GM21717 (cell line): ENCODE measurements around the gene TMSB15B.
"Not testable (repeated sequence)": the region's sequence is repeated elsewhere in the genome, so short reads cannot be mapped to it uniquely, and the experiment has no call there.

Experiments used
- ATAC-seq: cut with Tn5 transposase; IDR thresholded peaks from one replicate; pipeline ENCODE4 v1.9.1; 2021; ENCODE audit warnings: mild to moderate bottlenecking, moderate library complexity; ENCODE audit not compliant: unreplicated experiment

TMSB15B gene

DNA sequence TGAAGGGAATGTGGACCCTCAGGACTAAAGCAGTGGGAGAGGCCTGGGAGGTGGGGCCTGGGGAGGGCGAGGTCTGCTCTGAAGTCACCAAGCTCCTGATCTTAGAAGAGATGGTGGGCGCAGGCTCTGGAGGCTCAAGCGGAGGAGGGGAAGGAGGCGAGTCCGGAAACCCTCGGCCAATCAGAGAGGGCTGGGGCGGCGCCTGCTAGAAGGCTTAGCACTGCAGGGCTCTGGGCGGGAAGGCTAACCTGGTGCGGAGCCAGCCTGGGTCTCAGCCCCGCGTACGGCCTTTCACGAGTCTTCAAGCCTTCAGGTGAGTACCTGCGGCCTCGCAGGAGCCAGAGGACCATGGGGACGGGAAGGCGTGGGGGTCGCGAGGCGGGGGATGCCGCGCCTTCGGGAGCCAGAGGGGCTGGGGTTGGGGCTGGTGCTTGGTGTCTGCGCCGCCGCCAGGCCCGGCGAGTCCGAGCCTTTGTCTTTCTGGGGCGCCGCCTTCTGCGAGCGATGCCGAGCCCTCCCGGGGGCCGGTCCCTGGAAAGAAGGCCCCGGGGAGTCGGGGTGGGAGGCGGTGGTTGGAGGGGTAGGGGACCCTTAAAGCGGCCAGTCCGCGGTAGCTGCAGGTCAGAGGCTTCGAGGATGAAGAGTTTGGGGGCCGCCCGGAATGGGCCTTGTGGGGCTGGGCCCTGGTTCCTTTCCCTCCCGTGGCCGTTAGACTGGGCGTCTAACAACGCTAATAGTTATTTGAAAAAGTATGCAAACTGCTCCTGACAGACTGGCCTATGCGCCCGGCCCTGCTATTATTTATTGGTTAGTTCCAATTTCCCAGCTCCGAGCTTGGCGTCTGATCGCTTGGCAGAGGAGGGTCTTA lies at the start of gene TMSB15B:
Gene TMSB15B, plus strand, starts transcription at position 217 of the 868 bp plus-strand sequence.
- ATAC-seq, result peak; percentile 99

DNA sequence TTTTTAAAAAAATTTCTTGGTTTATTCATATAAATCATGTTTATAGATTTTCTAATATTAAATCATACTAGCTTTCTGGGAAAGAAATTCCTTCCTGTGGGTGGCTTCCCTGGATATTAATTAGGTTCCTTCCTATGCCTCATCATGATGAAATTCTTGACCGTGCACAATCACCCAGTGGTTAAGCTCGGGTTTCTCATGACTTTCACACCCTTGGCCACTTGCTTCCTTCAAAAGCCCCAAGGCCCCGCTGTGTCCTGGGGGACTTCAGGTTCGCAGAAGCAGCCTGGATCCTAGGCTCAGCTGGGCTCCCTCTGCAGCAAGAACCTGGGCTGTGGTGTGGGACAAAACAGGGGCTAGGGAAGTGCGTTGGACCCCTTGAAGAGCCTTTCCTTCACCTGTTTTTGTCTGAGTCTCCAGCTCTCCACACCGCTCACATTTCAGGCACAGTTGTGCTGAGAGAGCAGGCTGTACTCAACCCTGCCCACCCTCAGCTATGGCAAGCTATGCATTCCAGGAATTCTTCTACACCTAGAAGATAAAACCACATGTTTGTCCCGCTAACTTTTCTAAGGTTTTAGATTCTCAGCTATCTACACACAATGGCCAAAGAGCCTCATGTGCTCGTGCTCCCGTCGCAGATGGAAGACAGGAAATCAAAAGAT lies 48.9 kb upstream of the TMSB15B start:
- no peak for ATAC-seq

DNA sequence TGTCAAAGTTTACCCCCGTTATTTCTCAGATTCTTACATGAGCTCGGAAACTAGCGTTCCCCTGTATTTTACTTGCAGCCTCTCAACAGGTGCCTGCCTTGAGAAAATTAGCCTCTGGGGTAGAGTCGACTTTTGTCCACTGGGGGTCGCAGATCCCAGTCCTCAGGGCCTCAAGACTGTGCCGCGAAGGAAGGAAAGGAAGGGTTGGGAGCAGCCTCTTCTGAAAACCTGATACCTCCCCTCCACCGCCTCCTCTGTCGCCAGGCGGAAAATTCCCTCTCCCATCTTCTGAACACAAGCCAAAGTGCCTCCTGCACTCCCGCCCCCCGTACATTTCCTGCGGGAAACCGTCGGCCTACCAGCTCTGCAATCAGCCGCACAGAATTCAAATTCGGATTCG lies 44.4 kb upstream of the TMSB15B start:
- ATAC-seq, result peak; percentile 42

DNA sequence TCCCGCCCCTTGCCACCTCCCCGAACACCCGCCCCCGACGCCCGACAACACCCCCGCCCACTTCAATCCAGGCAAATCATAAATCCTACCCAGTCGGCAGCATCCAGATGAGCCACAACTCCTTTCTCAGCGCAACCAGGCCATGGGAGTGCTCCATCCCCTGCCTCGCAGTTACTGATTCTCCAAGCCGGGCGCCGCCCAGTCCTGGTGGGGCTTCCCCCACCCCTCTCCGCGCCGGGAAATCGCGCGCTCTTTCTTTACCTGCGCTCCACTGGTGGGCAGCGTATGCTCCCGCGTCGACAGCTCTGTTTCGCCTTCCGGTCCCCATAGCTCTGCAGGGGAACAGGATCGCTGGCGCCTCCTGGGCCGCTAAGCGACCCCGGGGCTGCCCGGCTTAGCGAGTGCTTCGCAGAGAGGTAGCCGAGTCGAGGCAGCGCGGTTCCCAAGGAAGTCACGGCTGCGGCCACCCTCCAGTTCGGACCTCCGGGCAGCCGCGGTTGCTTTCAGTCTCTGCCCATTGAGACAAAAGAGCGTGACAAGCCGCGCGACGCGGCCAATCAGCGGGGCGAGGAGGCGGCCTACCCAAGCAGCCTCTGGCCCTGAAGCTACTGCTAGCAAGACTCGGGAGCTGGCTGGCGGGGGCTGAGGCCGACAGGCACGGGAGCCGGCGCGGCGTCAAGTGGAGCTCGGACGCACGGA lies 43.7 kb upstream of the TMSB15B start:
- ATAC-seq, result peak; percentile 74

DNA sequence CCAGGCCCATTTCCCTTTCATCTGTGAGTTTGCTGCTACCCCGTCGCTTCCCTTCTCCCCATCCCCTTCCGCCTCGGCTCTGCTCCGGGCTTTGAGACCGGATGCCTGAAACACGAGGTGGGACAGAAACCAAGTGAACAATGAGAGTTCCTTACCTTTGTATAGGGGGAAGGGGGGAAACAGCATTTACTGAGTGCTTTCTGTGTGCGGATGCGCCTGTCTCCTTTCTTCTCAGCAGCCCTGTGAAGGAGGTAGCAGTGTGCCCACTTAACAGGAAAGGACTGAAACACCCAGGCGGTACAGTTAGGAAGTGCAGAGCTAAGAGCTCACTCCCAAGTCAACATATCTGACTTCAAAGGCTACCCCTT lies 43.2 kb upstream of the TMSB15B start:
- peak; percentile 42 for ATAC-seq

DNA sequence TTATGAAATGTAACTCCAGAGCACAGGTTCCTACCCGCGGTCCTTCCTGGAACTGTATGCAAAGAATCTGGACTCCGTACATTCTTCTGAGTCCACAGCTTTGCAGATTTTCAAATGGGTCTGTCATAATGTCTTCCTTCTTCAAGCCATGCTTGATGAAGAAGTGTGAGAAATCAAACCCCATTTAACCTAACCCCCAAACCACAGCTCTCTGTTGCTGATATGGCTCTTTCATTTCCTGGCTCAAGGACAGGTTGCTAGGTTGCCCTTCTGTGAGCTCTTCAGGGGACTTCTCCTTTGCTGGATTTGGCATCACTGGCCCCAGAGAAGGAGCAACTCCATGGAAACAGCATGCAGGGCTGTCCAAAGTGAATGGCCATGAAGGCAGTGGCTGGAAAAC lies 41.9 kb upstream of the TMSB15B start:
- ATAC-seq, result peak; percentile 44

DNA sequence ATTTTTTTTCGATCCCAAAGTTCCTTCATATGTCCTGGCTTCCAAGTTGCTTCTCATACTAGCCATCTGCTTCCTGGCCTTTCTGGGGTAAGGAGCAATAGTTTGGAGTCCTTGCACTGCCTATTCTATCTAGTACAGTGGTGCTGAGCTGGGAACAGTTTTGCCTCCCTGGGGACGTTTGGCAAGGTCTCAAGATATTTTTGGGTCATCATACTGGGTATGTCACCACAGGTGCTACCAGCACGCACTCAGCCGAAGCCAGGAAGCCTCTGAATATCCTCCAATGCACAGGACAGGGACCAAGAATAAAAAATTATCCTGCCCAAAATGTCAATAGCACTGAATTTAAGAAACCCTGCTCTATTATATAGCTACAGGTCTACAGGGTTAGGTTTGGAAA lies 35.4 kb upstream of the TMSB15B start:
- no peak for ATAC-seq

DNA sequence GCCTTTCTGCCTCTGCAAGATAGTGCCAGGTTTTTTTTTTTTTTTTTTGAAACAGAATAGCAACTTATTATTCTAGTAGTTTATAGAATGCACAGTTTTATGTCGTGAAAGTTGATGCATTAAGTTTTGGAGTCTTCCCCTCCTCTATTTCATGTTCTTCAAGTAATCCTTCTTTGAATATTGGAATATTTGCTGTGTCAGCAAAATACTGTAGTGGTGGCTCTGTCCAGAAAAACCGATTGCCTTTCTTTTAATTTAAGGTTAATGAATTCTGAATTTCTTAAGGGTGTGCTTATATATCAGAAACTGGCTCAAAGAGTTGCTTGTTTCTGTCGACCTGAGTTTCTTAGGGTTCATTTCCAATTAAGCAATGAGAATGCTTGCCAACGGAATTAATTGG lies 34.8 kb upstream of the TMSB15B start:
- no peak for ATAC-seq

DNA sequence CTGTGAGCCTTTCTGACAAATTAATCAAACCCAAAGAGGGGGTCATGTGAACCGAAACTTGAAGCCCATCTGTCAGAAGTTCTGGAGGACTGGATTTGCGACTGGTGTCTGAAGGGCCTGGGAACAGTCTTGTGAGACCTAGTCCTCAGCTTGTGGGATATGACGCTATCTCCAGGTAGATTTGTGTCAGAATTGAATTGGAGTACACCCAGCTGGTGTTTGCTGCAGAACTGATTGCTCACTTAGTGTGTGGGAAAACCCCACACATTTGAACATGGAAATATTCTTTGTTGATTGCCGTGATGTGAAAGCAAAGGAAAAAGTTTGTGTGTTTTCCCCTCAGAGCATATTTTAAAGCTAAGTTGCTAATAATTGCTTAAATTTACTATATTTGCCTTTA lies 30.3 kb upstream of the TMSB15B start:
- peak; percentile 79 for ATAC-seq

DNA sequence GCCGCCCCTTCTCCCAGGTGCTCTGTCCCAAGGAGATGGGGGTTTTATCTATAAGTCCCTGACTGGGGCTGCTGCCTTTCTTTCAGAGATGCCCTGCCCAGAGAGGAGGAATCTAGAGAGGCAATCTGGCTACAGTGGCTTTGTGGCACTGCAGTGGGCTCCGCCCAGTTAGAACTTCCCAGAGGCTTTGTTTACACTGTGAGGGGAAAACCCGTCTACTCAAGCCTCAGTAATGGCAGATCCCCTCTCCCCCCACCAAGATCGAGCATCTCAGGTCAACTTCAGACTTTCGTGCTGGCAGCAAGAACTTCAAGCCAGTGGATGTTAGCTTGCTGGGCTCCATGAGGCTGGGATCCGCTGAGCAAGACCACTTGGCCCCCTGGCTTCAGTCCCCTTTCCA lies 22.2 kb upstream of the TMSB15B start:
- ATAC-seq, result not testable (repeated sequence)

DNA sequence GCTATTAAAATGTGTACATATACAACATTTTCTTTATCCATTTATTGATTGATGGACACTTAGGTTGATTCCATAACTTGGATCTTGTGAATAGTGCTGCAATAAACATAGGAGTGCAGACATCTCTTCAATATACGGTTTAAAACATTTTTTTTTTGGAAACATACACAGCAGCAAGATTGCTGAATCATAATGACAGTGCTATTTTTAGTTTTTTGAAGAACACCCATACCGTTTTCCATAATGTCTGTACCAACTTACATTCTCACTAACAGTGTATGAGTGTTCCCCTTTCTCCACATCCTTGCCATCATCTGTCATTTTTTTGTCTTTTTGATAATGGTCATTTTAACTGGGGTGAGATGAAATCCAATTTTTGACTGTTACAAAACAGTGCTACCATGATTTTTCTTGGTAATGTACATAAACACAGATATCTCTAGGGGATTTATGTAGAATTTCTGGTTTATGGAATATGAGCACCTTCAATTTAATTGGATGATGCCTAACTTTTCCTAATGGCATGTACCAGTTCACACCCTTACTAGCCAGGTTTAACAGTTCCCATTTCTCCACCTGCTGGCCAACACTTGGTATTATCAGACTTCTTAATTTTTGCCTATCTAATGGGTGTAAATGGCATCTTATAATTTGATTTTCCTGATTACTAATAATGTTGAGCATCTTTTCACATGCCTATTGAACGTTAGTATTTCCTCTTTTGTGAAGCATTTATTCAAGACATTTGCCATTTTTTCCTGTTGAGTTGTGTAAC lies 21.0 kb upstream of the TMSB15B start:
- ATAC-seq, result no peak

DNA sequence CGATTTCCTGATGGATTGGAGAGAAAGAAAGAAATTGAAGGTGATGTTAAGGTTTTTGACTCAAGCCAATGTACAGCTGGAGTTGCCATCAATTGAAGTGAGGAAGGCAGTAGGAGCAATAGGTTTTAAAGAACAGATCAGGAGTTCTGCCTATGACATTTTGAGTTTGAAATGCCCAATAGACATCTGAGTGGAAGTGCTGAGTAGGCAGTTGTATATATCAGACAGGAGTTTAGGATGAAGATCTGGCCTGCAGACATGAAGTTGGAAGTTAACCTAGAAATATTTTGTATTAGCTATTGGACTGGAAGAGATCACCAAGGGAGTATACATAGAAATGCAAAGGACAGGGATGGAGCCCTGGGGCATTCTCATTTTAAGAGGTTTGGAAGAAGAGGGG lies 12.9 kb upstream of the TMSB15B start:
- no peak for ATAC-seq

DNA sequence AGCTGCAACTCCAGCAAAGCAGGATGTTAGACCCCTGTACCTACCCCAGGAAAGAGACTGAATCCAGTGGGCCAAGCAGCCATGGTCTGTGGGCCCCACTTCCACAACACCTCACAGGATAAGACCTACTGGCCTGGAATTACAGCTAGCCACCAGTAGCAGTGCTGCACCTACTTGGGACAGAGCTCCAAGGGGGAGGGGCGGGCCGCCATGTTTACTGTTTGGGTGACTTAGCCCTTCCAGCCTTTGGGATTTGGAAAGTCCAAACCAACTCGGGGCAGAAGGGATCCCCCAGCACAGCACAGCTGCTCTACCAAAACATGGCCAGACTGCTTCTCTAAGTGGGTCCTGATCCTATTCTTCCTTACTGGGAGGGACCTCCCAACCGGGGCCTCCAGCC lies 9.1 kb upstream of the TMSB15B start:
- ATAC-seq, result no peak

DNA sequence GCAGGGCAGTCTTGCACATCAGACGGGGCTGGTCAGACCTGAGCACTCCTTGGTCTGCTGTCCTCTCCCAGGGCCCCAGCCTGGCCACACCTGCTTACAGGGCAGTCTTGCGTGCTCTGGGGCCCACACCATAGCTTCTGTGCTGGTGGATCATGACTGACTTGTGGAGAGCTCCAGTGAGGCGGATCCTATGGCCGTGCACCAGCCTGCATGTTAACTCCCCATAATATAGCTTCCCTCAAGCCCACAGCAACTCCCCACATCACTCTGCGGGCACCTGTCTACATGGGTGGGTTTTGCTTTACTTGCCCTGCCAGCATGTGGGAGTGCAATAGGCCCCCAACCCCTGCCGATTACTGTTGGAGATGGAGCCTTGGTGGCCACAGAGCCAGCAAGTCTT lies 8.2 kb upstream of the TMSB15B start:
- no peak for ATAC-seq

DNA sequence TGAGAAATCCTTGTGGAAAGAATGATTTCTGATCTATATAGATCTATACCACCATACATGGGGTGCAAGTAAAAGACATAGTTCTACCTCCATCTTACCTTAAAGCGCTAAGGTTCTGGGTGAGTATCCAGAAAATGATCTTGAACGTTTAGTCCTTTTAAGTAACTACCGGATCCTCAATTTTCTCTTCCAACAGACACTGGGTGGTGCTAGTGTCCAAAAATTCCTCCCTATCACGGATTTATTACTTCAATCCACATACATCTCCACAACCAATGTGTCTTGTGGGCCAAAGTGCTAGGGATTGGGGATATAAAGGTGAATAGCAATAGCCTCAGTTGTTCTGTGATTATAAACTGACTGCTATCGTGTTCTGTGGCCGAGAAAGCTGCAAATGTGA lies 1.8 kb upstream of the TMSB15B start:
- ATAC-seq, result not testable (repeated sequence)

DNA sequence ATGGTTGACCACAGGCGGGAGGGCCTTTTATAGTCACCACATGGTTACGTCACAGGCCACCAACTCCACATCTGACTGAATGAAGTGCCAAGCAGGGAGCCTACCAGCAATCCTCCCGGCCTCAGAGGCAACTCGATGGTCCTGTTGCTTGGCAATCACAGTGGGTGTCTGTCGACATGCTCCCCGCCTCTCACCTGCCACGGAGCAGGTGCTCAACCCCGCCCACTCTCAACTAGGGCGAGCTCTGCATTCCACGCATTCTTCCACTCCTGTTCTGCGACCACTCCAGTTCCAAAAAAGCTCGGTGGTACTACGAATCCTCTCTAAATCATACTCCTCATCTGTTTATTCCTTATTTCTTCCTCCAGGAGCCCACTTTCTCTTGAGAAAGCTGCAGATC lies 21.1 kb downstream of the TMSB15B start:
- ATAC-seq, result not testable (repeated sequence)

DNA sequence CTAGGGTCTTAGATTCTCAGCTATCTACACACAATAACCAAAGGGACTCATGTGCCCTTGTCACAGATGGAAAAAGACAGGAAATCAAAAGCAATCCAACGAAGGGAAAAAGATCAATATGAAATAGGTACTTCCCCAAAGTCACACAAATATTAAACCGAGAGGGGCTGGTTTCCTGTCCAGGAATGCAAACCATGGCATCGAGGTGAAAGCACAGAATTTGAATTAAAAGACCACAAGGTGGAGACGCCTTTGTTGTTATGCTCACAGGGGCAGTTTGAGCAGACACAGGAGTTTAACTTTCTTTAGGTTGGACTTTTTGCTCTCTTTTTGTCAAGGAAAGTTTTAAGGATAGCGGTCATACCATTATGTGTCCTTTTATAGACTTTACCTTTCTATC lies 36.8 kb downstream of the TMSB15B start:
- ATAC-seq, result no peak

DNA sequence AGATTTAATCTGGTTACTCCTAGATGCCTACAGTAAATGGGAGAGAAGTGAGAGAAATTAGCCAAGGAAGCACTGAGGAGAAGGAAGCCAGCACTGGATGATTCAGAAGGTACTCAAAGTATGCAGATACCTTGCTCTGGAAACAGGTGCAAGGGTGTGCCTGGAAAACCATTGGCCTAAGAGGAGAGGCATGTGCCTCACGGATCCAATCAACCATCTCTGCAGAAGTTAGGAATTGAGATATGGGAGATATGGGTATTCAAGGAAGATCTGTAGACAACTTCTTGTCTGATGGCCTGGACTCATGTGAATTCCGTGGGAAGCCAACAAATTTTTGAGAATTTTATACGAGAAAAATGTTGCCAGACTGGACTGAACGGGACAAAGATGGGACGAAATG lies 46.4 kb downstream of the TMSB15B start:
- no peak for ATAC-seq

DNA sequence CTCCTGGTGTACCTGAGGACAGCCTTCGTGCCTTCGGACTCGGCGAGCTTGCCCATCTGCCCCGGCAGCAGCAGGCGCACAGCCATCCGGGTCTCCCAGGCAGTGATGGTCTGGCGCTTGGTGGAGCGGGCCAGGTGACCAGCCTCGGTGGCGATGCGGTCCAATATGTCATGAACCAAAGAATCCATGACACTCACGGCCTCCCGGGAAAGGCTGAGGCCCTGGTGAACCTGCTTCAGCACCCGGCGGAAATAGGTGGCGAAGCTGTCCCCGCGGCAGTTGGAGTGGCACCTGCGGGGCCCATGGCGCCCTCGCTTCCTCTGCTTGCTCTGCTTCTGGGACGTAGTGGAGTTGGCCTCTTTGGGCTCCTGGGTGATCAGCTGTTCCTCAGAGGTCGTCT lies 50.7 kb downstream of the TMSB15B start:
- no peak for ATAC-seq

DNA sequence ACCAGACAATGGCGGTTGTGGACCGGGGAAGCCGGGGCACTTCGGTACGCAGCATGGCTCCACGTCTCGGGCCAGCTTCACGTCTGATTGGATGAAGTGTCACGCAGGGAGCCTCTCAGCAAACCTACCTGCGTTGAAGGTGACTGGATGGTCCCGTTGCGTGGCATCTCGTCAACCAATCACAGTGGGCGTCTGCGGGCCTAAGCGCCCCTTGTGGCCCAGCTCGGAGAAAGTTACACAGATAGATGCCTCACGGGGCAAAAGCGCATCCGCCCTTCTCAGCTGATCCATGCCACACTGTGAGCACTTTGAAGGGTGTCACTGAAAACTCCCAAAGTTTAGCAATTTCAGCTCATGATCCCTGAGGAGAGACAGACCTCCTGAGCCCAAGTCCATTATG lies 51.2 kb downstream of the TMSB15B start, which contains the start of gene H2BW1:
Gene H2BW1, minus strand, starts transcription at position 103 of the 400 bp plus-strand sequence. CDS start 132 bp downstream, outside the sequence.
- no peak for ATAC-seq

DNA sequence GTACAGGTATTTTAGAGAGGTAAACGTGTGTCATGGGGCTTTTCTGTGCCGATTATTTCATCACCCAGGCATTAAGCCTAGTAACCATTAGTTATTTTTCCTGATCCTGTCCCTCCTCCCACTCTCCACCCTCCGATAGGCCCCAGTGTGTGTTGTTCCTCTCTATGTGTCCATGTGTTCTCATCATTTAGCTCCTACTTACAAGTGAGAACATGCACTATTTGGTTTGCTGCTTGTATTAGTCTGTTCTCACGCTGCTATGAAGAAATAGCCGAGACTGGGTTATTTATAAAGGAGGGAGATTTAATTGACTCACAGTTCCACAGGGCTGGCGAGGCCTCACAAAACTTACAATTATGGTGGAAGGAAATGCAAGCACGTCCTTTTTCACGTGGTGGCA lies 53.1 kb downstream of the TMSB15B start:
- not testable (repeated sequence) for ATAC-seq
